Fibroblast of the conjunctiva (primary cell): Measurements from ENCODE around the gene FBXO41.

ENCODE experiments used
- DNase-seq: peaks from one replicate; pipeline ENCODE4 v3.0.0-alpha.2; 2010; ENCODE audit warnings: low read depth

Gene FBXO41

DNA sequence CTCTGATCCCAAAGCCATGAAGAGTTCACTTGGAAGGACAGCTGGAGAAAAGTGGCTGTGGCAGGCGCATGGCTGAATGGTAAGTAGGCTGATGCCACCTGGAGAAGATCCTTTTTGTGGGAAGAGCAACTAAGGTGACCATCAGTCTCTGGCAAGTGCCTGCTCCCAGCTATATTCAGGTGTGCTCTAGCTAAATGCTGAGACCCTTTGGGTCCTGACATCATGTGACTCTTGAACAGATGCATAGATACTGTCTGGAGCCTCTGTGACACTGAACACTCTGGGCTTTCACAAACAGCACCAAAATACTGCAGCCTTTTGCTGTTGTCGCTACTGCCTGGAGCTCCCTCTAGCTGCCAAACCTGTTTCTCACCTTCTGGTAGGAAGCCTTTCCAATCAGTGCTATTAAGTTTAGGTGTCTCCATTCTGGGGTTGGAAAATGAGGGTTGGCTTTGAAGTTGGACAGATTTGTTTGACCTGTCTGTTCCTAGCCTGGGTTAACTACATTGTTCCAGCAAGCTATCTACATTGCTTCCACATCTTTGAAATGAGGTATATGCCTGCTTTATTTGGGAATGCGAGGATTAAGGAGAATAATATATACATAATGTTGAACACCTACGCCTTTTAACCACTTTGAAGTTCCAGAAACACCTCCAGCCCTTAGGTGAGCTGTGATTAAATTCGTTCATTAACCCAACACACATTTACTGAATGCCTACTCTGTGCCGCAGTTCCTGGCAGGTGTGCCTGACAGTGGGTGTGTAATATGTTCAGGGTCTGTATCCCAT is 6.0 kb upstream of the FBXO41 start:
- no peak for DNase-seq

DNA sequence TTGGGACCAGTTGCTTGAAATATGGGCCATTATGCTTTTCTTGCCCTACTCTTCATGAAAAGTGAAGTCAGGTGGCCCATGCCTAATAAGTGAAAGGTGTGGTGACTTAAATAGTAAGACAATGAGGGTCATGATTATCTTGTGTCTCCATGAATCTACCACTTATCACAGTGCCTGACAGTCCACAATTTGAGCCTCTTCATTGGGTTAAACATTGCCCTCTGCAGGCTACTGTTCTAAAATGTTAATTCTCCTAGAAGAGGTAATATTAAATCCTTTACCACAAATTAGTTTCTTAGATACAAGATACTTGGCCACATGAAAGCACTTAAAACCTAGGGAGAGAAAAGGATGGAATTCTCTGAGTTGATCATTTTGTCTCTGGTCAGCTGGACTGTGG is 5.0 kb upstream of the FBXO41 start:
- no peak for DNase-seq

- DNase-seq = no peak
Measured at GRCh38 chr2:73286134-73286655, 1.9 kb upstream of the FBXO41 start.

GRCh38 chr2:73285159-73285739 is 971 bp upstream of the FBXO41 start:
- no peak for DNase-seq

- DNase-seq = no peak
Measured at GRCh38 chr2:73283545-73284295, 558 bp downstream of the FBXO41 start.

DNA sequence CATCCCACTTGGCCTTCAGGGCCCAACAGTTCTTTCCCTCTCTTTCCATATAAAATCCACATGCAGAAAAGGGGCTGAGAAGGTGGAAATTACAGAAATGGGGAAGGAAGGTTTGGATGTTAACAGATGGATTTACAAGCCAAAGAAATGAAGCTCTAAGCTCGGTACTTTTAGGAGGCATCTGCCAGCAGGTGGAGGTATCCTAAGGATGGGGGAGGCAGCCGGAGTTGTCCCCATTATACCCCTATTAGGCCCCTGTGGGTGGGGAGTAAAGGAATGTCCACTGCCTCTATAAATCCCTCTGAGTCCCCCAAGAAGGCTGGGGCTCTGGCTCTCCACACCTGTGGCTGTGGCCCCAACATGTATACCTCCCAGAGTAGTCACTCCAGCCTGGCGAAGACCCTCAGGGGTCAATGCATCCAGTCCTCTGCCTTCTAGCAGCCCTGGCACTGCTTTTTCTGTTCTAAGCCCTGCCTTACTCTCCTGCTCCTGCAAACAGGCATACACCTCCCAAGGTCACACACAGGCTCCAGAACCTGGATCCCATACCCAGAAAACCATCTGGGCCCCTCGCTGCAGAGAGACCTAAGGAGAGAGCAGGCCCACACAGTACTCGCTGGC is 1.2 kb downstream of the FBXO41 start:
- no peak for DNase-seq

DNA sequence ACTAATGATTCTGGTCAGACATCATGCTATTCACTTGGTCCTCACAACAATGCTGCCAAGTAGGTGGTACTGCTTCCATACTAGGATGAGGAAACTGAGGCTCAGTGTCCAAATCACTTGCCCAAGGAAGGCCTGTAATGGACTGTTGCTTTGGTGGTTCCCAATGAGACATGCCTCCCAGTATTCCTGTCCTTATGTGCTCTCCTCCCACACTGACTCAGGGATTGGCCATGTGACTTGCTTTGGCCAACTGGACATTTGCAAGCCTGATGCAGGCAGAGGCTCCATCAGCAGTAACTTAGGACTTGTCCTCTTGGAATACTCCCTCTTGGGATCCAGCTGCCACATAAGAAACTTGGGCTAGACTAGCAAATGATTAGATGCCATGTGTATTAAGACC is 3.0 kb downstream of the FBXO41 start:
- DNase-seq = no peak

DNA sequence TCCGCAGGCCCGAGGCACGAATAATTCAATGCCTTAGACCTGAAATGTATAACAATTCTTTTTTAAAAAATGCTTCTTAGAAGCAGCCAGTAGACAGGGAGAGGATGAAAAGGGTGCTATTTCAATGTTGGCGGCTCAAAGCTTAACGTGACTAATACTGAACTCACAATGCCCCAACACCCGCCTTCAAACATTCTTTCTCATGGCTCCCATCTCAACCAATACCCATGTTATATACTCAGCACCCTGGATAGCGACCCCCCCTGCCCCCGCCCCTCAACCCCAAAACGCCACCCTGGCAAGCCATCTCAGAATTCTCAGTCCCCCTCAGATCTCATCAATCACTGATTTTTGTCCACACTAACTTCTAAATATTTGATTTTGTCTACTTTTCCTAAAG is 4.4 kb downstream of the FBXO41 start:
- DNase-seq = no peak

- no peak for DNase-seq
Measured at GRCh38 chr2:73272270-73272669, 12.0 kb downstream of the FBXO41 start.

- no peak for DNase-seq
Measured at GRCh38 chr2:73269686-73270465, 14.4 kb downstream of the FBXO41 start.

GRCh38 chr2:73268830-73269685 is 15.2 kb downstream of the FBXO41 start:
- DNase-seq = no peak

DNA sequence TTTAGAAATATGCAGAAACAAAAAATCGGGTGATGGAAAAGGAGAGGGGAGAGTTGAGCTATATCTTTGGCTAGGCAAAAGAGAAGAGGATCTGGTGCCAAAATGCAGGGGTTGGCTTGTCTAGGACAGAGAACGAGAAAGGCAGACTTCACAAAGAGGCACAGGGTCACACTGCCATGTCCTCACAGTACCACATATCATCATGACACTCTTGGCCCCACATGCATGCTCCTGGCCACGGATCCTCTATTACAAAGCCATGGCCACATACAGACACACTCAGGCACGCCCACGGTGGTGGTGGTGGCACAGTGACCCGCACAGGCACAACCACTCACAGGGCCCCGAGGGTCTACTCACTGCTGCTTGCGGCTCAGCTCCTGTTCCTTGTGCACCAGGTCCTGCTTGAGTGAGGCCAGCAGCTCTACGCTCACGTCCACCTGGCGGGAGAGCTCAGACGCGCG is 15.9 kb downstream of the FBXO41 start:
- DNase-seq = no peak

DNA sequence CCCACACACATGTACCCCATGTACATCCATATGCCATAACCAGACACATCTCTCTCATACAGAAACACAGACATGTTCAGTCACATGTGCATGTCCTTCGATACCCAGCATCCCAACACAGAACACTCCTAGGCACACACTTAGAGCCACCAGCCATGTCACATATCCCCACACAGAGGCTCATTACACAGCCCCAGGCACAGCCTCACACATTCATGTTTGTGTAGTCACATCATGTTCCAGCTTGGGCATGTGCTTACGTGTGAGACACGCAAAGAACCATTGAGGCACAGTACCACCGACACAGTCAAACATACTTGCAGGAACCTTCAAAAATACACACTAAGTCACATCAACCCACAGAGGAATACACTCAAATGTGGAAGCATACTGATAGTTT is 17.3 kb downstream of the FBXO41 start:
- DNase-seq = no peak

- DNase-seq = no peak
Measured at GRCh38 chr2:73266061-73266901, 18.0 kb downstream of the FBXO41 start.

DNA sequence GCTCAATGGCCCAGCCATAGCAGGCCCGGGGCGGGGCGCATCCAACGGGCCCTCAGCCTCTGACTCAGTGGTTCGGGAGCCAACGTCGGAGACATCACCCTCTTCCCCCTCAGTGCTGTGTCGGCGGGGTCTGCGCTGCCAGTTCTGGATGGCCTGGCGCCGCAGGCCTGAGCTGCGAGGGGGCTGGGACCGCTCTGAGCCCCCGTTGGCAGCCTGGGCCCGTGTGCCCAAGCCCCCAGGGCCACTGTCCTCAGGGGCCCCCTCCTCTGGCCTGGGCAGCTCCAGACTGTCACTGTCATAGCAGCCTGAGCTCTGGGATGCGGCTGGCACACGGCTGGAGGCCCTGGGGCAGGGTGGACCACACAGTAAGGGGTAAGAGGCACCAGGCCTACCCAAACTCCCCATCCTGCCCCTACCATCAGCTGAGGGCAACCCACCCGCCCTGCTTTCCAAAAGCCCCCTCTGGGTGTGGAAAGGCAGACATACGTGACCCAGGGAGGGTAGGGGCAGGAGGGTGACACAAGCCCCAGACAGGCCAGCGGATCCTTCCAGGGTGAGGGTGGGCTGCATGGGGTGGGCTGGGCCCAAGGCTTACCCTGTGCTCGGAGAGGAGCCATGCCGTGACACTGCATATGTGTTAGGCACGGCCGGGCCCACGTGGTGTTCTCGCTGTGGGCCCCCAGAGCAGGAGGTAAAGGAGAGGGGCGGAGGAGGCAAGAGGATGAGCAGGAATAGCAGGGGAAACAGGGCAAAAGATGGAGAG is 18.8 kb downstream of the FBXO41 start:
- DNase-seq = no peak

DNA sequence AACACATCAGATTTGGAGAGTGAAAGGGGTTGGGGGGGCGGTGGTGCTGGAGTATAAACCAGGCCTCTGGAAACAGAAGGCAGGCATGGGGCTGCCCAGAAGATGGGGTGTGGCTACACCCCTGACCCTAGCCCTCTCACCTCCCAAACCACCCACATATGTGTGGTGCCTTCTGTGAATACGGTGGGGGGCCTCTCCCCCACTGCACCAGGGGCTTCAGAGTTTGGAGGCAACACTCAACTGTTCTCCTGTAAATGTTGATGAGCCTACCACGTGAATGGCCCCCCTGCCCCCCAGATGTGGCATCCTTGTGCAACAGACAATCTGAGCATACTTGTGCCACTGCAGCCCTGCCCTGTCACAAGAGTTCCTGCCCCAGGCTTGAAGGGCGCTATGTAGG is 19.5 kb downstream of the FBXO41 start:
- DNase-seq = no peak

DNA sequence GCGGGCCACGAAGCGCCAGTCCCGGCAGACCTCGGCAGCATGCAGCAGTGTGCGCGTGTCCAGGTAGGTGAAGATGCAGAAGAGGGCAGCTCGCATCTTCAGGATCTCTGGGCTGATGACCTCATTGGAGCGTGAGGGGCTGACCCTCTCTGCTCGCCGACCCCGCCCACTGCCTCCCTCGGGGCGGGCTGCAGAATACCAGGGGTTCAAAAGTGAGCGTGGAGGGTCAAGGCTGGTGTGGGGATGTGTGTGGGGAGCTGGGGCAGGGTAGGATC is 20.0 kb downstream of the FBXO41 start:
- DNase-seq = no peak

GRCh38 chr2:73263540-73264331 is 20.5 kb downstream of the FBXO41 start:
- no peak for DNase-seq
